KMS-11 (cell line): ENCODE measurements around the gene ILF3.

Experiments used
- H2AFZ ChIP-seq: fragments of 200-600 bp; sonication (generic); 2 replicates; pipeline ENCODE4 v1.6.1; 2016; ENCODE audit warnings: antibody characterized with exemption, mixed run types, low read depth
- H3K27ac ChIP-seq: fragments of 200-600 bp; sonication (generic); 2 replicates; pipeline ENCODE4 v1.6.1; 2016; ENCODE audit warnings: mild to moderate bottlenecking, mixed run types
- H3K27me3 ChIP-seq: fragments of 200-600 bp; sonication (generic); 2 replicates; pipeline ENCODE4 v1.6.1; 2017; ENCODE audit warnings: mild to moderate bottlenecking, low read depth, mixed run types, moderate library complexity; ENCODE audit not compliant: insufficient read depth
- H3K36me3 ChIP-seq: fragments of 200-600 bp; sonication (generic); 2 replicates; pipeline ENCODE4 v1.6.1; 2017; ENCODE audit warnings: mild to moderate bottlenecking, mixed run types; ENCODE audit not compliant: insufficient read depth
- H3K4me1 ChIP-seq: fragments of 200-600 bp; sonication (generic); 2 replicates; pipeline ENCODE4 v1.6.1; 2016; ENCODE audit warnings: mild to moderate bottlenecking, low read depth, mixed run types; ENCODE audit not compliant: poor library complexity, severe bottlenecking
- H3K4me2 ChIP-seq: fragments of 200-600 bp; sonication (generic); 2 replicates; pipeline ENCODE4 v1.7.0; 2016; ENCODE audit warnings: mild to moderate bottlenecking, mixed run types
- H3K4me3 ChIP-seq: fragments of 200-600 bp; sonication (generic); IDR thresholded peaks from 2 replicates; pipeline ENCODE4 v1.6.1; 2017; ENCODE audit warnings: low read depth, low read length, mixed read lengths; ENCODE audit not compliant: insufficient read depth
- H3K79me2 ChIP-seq: fragments of 200-600 bp; sonication (generic); 2 replicates; pipeline ENCODE4 v1.6.1; 2016; ENCODE audit warnings: low read depth, mixed run types; ENCODE audit not compliant: insufficient read depth
- H3K9ac ChIP-seq: fragments of 200-600 bp; sonication (generic); 2 replicates; pipeline ENCODE4 v1.6.1; 2016; ENCODE audit warnings: mild to moderate bottlenecking, mixed run types
- H4K20me1 ChIP-seq: fragments of 200-600 bp; sonication (generic); 2 replicates; pipeline ENCODE4 v1.6.1; 2016; ENCODE audit warnings: mild to moderate bottlenecking, mixed run types; ENCODE audit not compliant: insufficient read depth
- CTCF ChIP-seq: fragments of 200-600 bp; sonication (generic); conservative IDR thresholded peaks from 2 replicates; pipeline ENCODE4 v1.6.1; 2017; ENCODE audit warnings: low read depth, mild to moderate bottlenecking, antibody characterized with exemption, low read length, moderate library complexity, mixed read lengths

ILF3 gene

DNA sequence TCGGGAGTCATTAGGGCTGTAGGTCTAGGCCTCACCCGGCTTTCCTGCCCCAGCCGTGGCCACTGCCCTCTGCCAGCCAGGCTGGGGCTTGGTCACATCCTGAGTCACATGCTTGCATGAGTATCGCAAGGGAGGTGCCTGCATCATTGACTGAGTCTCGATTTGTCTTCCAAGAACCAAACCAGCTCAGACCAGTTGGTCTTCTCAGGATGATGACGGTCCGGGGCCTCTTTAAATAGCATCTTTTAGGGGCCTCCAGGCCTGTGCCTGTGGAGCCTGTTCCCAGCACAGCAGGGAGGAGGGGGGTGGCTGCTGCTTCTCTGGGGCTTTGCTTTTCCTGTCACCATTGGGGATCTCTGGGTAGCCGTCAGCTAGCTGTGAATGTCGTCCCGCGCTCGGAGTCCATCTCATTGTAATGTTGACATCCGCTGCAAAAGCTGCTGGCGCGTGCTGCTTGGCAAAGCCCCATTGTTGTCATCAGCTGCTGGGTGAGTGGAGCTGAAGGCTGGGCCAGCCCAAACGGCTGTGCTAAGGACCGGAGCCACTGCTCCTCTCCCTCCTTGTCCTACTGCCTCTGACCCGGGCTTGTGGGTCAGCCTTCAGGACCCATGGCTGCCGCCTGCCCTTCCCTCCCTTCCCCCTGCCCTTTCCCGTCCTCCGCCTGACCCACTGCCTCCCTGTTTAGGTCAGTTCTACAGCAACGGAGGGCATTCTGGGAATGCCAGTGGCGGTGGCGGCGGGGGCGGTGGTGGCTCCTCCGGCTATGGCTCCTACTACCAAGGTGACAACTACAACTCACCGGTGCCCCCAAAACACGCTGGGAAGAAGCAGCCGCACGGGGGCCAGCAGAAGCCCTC, 32.7 kb downstream of the ILF3 start:
- H3K4me3 ChIP-seq: no peak overlapping the region
- no peaks in the 10 kb centered on the region for H3K27me3 ChIP-seq
- no peak overlapping the region for H3K4me2 ChIP-seq
- no peaks in the 10 kb centered on the region for H3K4me1 ChIP-seq
- H3K79me2 ChIP-seq: no peaks in the 10 kb centered on the region; the same call in 1 of the 2 replicates
- TF ChIP-seq CTCF: no peak
- no peak overlapping the region for H2AFZ ChIP-seq
- no peak overlapping the region for H3K9ac ChIP-seq
- H3K27ac ChIP-seq: no peak overlapping the region
- peaks cover 3% of the 10 kb centered on the region; the same call in 1 of the 2 replicates for H4K20me1 ChIP-seq
- peaks cover 21% of the 10 kb centered on the region; the same call in 1 of the 2 replicates for H3K36me3 ChIP-seq

GRCh38 chr19:10687518-10688288, 33.6 kb downstream of the ILF3 start:
- Histone ChIP-seq H3K4me3 (no peak overlapping the region), H4K20me1 (peaks cover 3% of the 10 kb centered on the region; the same call in 1 of the 2 replicates), H3K9ac (no peak overlapping the region), H3K36me3 (peaks cover 16% of the 10 kb centered on the region; the same call in 1 of the 2 replicates), H2AFZ (no peak overlapping the region), H3K27ac (no peak overlapping the region), H3K79me2 (no peaks in the 10 kb centered on the region; the same call in 1 of the 2 replicates), H3K4me1 (no peaks in the 10 kb centered on the region), H3K4me2 (no peak overlapping the region), H3K27me3 (no peaks in the 10 kb centered on the region)
- no peak for TF ChIP-seq CTCF

DNA sequence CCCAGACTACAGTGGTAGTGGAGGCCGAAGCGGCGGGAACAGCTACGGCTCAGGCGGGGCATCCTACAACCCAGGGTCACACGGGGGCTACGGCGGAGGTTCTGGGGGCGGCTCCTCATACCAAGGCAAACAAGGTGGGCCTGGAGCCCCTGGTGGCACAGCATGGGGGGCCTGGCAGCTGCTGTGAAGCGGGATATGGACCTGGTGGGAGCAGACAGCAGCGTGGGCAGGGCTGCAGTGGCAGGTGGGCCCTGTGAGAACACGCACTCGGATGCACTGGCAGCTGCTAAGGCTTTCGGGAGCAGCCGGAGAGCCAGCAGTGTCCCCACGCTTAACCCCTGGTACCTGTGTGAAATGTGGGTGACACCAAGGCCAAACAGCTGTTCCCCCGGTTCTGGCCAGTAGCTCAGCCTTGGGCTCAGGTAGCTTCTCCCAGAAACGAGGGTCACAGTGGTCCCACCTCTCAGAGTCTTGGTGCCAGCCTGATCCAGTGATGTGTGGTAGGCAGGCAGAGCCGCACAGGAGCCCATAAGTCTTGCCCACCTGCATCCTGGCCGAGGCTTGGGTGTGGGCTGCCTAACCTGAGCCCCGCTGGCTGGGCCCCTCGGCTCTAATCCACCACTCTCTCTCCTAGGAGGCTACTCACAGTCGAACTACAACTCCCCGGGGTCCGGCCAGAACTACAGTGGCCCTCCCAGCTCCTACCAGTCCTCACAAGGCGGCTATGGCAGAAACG, 34.6 kb downstream of the ILF3 start:
- H3K9ac ChIP-seq: no peak overlapping the region
- no peaks in the 10 kb centered on the region; the same call in 1 of the 2 replicates for H3K79me2 ChIP-seq
- no peaks in the 10 kb centered on the region for H3K4me1 ChIP-seq
- no peak for TF ChIP-seq CTCF
- H2AFZ ChIP-seq: no peak overlapping the region
- no peak overlapping the region for H3K4me2 ChIP-seq
- no peak overlapping the region for H3K27ac ChIP-seq
- H3K36me3 ChIP-seq: peaks cover 16% of the 10 kb centered on the region; the same call in 1 of the 2 replicates
- no peak overlapping the region for H3K4me3 ChIP-seq
- peaks cover 3% of the 10 kb centered on the region; the same call in 1 of the 2 replicates for H4K20me1 ChIP-seq
- H3K27me3 ChIP-seq: no peaks in the 10 kb centered on the region

GRCh38 chr19:10690341-10690781, 36.2 kb downstream of the ILF3 start:
- H4K20me1 ChIP-seq: peaks cover 3% of the 10 kb centered on the region; the same call in 1 of the 2 replicates
- no peaks in the 10 kb centered on the region for H3K79me2 ChIP-seq
- no peak overlapping the region for H2AFZ ChIP-seq
- no peak for TF ChIP-seq CTCF
- H3K27ac ChIP-seq: no peak overlapping the region
- no peak overlapping the region for H3K9ac ChIP-seq
- peaks cover 9% of the 10 kb centered on the region; the same call in 1 of the 2 replicates for H3K36me3 ChIP-seq
- H3K4me2 ChIP-seq: no peak overlapping the region
- H3K27me3 ChIP-seq: no peaks in the 10 kb centered on the region
- H3K4me1 ChIP-seq: peaks cover under 1% of the 10 kb centered on the region
- no peak overlapping the region for H3K4me3 ChIP-seq
